Activated B cell treated with CpG ODN at 0.5 μM for 24 hours (primary cell): ENCODE data around the gene NAP1L1. TPM values are rescaled to one million over a fixed set of nuclear protein-coding genes. Genes with fewer than 3 reads are reported as not detected.
A peak's percentile ranks its signal among the peaks of the same experiment; 100 is the strongest.

Experiments
- ATAC-seq: fragments of 200-7000 bp; cut with Tn5 transposase; one replicate; pipeline ENCODE4 v1.10.0; 2021; ENCODE audit warnings: low read depth, mild to moderate bottlenecking, moderate library complexity
- CTCF ChIA-PET: fragments of 350-600 bp; sonication (Branson Sonifier 250); formaldehyde crosslinking; loops from one replicate; lab custom pipeline; 2021; ENCODE audit warnings: antibody characterized with exemption; lab: Charles Lee
- POLR2A ChIA-PET: fragments of 350-600 bp; sonication (Branson Sonifier 250); formaldehyde crosslinking; loops from one replicate; lab custom pipeline; 2021; ENCODE audit warnings: antibody characterized with exemption; lab: Charles Lee
- DNase-seq: peaks from one replicate; pipeline ENCODE4 v3.0.0; 2022
- H3K27ac Mint-ChIP-seq: one replicate; pipeline ENCODE4 v1.8.0; 2020; ENCODE audit warnings: mixed read lengths
- H3K27me3 Mint-ChIP-seq: one replicate; pipeline ENCODE4 v1.8.0; 2021; ENCODE audit warnings: mixed read lengths
- H3K36me3 Mint-ChIP-seq: one replicate; pipeline ENCODE4 v1.8.0; 2021; ENCODE audit warnings: low read depth, mixed read lengths
- H3K4me1 Mint-ChIP-seq: one replicate; pipeline ENCODE4 v1.8.0; 2021; ENCODE audit warnings: mixed read lengths
- H3K4me3 Mint-ChIP-seq: one replicate; pipeline ENCODE4 v1.8.0; 2020; ENCODE audit warnings: mild to moderate bottlenecking, mixed read lengths
- H3K9me3 Mint-ChIP-seq: one replicate; pipeline ENCODE4 v1.8.0; 2020; ENCODE audit warnings: mixed read lengths
- intact Hi-C: fragments of 100-400 bp; cut with micrococcal nuclease; formaldehyde crosslinking; loops from one replicate; pipeline ENCODE4 v1.15.1; 2024
- total RNA-seq: library from RNA; stranded (reverse); gene quantifications from 2 replicates; pipeline ENCODE4 v1.2.3, GENCODE V29; 2022
- TF ChIP-seq, protein P1 (sequence below): fragments of 200-600 bp; IDR thresholded peaks from one replicate; pipeline ENCODE4 v1.8.0; 2022; ENCODE audit warnings: antibody characterized with exemption, mild to moderate bottlenecking

Gene NAP1L1, protein sequence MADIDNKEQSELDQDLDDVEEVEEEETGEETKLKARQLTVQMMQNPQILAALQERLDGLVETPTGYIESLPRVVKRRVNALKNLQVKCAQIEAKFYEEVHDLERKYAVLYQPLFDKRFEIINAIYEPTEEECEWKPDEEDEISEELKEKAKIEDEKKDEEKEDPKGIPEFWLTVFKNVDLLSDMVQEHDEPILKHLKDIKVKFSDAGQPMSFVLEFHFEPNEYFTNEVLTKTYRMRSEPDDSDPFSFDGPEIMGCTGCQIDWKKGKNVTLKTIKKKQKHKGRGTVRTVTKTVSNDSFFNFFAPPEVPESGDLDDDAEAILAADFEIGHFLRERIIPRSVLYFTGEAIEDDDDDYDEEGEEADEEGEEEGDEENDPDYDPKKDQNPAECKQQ
- 1,180 and 1,185 TPM in 2 replicates for total RNA-seq

DNA sequence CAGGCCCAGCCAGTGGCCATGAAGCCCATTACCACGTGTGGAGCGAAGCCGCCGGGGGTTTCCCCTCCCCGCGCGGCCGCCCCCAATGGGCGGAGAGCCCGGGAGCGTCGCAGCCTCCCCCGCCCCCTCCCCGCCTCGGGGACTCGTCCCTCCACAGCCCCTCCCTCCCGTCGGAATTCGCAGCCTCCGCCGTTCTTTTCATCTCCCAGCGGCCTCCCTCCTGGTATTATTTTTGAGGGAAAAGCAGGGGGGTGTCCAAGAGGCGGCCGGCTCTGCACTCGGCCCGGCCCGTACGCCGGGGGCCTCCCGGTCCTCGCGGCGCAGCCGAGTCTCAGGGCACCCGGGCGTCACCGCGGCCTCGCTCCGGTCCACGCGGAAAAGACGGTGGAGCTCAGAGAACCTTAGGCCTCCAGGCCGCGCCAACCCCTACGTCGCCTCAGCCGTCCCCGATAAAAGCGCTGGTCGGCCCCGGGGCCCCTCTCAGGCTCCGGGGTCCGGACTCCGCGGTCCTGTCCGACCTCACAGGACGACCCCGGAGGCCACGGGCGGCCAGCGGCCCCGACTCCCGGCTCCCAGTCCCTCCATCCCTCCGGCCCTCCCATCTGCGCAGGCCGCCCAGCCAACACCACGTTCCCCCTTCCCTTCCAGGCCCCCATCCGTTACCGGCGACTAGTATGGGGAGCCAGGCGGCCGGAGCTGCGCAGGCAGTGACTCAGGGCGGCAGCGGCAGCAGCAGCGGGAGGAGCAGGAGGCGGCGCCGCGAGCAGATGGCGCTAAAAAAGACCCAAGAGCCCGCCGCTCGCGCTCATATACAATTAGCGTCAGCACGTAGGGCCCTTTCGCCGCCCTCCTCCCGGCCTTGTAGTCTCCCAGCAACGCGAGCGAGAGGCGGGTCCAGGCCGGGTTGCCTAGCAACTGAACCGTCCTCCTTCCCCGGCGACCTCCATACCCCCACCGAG, at the start of gene NAP1L1:
Gene NAP1L1, minus strand, starts transcription at position 782 of the 959 bp plus-strand sequence. CDS start 10,466 bp downstream, outside the sequence.
- H3K9me3 Mint-ChIP-seq: no peaks in the 10 kb centered on the region
- H3K36me3 Mint-ChIP-seq: peaks cover 27% of the 10 kb centered on the region

DNA sequence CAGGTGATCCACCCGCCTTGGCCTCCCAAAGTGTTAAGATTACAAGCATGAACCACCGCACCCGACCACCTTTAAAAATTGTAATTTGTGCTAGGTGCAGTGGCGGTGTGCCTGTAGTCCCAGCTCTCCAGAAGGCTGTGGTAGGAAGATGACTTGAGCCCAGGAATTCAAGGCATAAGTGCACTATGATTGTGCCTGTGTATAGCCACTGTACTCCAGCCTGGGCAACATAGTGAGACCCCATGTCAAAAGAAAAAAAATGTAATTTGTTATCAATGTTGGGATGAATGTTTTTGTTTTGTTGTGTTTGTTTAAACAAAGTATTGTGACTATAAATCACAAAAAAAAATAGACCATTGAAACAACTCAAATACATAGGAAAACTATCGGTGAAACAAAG, 43.1 kb upstream of the NAP1L1 start:
- Mint-ChIP-seq H3K27ac (no peak overlapping the region), H3K4me1 (no peaks in the 10 kb centered on the region), H3K36me3 (no peaks in the 10 kb centered on the region), H3K4me3 (no peak overlapping the region), H3K9me3 (peaks cover 3% of the 10 kb centered on the region), H3K27me3 (peaks cover 6% of the 10 kb centered on the region)
- TF ChIP-seq, protein P1, sequence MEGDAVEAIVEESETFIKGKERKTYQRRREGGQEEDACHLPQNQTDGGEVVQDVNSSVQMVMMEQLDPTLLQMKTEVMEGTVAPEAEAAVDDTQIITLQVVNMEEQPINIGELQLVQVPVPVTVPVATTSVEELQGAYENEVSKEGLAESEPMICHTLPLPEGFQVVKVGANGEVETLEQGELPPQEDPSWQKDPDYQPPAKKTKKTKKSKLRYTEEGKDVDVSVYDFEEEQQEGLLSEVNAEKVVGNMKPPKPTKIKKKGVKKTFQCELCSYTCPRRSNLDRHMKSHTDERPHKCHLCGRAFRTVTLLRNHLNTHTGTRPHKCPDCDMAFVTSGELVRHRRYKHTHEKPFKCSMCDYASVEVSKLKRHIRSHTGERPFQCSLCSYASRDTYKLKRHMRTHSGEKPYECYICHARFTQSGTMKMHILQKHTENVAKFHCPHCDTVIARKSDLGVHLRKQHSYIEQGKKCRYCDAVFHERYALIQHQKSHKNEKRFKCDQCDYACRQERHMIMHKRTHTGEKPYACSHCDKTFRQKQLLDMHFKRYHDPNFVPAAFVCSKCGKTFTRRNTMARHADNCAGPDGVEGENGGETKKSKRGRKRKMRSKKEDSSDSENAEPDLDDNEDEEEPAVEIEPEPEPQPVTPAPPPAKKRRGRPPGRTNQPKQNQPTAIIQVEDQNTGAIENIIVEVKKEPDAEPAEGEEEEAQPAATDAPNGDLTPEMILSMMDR: no peak
- ATAC-seq (no peak), DNase-seq (no peak)
- POLR2A ChIA-PET: no interaction called here
- intact Hi-C loops: no loop called here
- CTCF ChIA-PET: no interaction called here

More for the DNA sequence above, at the start of gene NAP1L1:
- Mint-ChIP-seq H3K4me1 (peaks cover 60% of the 10 kb centered on the region), H3K27ac (peak within 1 kb of the TSS; percentile 100), H3K4me3 (peak within 1 kb of the TSS; percentile 99), H3K27me3 (no peaks in the 10 kb centered on the region)
- intact Hi-C loops: loop anchor here (1.0 to 10.0 kb wide), 16 partner anchors 9 to 1547 kb away; partner anchors contain the start of genes ATXN7L3B, BBS10, CAPS2 and E2F7
- ChIA-PET POLR2A (interaction anchor here (0.7 to 3.1 kb wide), 9 partner anchors 53 to 680 kb away, joined by 3 to 26 read pairs (median 8); partner anchors contain the start of genes BBS10, GLIPR1, KRR1 and OSBPL8), CTCF (interaction anchor here (0.8 to 1.1 kb wide), 2 partner anchors 264 to 557 kb away, joined by 3 read pairs; partner anchors contain the start of gene BBS10)
- TF ChIP-seq, protein P1: no peak
- DNase-seq: peak; percentile 96
- peak; percentile 81 for ATAC-seq

DNA sequence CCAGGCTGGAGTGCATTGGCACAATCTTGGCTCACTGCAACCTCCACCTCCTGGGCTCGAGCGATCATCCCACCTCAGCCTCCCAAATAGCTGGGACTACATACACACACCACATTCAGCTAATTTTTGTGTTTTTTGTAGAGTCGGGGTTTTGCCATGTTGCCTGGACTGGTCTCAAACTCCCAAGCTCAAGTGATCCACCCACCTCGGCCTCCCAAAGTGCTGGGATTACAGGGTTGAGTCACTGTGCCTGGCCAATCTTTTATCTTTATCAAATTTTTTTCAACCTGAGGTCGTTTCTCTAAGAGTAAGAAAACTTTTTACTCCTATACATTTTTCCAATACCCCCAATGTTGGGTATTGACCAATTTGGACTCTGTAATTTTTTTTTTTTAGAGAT, 40.0 kb upstream of the NAP1L1 start:
- DNase-seq (no peak), ATAC-seq (no peak)
- TF ChIP-seq, protein P1: no peak
- Mint-ChIP-seq H3K36me3 (no peaks in the 10 kb centered on the region), H3K4me3 (no peak overlapping the region), H3K27ac (no peak overlapping the region), H3K4me1 (no peaks in the 10 kb centered on the region), H3K27me3 (no peaks in the 10 kb centered on the region), H3K9me3 (no peaks in the 10 kb centered on the region)
- intact Hi-C loops: no loop called here
- CTCF ChIA-PET: no interaction called here
- POLR2A ChIA-PET: no interaction called here

DNA sequence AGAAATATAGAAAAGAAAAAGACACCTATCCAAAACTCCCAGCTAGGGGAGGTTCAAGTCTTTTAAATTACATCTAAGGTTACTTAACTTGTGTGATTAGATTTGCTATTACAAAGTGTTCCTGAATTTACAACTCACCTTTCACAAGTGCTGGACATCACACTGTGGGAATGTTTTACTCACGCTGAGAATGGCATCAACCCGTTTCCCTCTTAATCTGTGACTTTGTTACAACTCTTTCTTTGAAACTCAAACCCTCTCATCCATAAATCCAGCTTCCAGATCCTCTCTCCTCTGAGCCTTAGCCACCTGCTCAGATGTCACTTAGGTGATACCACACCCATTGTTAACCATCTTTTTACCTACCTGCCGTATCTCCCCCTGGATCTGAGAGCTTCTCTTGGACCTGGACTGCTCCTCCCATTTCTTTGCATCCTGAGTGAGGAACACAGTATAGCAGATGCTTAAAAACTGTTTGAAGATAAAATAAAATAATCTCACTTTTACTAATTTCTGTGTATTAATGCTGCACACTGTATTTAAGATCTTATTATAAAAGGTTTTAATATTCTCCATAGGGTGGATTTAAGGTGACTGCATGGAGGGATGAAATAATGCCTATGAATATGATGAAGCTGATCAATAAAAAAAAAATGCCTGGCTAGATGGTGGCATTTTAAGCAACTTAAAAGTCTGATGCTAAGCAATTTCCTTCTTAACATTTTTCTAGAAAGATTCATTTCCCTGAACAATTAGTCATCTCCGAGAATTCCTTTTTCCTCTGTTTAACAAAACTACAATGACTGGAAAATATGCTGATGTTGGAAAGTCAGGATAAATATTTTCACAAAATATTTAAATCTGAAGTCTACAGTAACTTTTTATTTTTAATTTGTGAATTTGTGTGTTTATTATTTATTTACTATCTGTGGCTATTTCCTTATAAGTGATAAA, 39.1 kb upstream of the NAP1L1 start:
- no peaks in the 10 kb centered on the region for H3K36me3 Mint-ChIP-seq
- intact Hi-C loops: no loop called here
- CTCF ChIA-PET: no interaction called here
- H3K9me3 Mint-ChIP-seq: no peaks in the 10 kb centered on the region
- no peak overlapping the region for H3K4me3 Mint-ChIP-seq
- H3K27me3 Mint-ChIP-seq: no peaks in the 10 kb centered on the region
- H3K4me1 Mint-ChIP-seq: no peaks in the 10 kb centered on the region
- POLR2A ChIA-PET: no interaction called here
- H3K27ac Mint-ChIP-seq: no peak overlapping the region
- no peak for DNase-seq
- TF ChIP-seq, protein P1: no peak
- no peak for ATAC-seq
